Psoas muscle (tissue), 8 donors: ENCODE data around the gene CFDP1. TPM values are rescaled to one million over a fixed set of nuclear protein-coding genes. Genes with fewer than 3 reads are reported as not detected.
A peak's percentile ranks its signal among the peaks of the same experiment; 100 is the strongest.

Source experiments
- ATAC-seq, 4 donors: fragments of 200-7000 bp; cut with Tn5 transposase; one replicate each; pipeline ENCODE4 v1.9.1; 2020; ENCODE audit warnings: moderate library complexity in 3 of 4, mild to moderate bottlenecking in 2 of 4
- DNase-seq, 2 donors: peaks; one replicate each; pipeline ENCODE4 v3.0.0-alpha.2; 2020
- H3K27ac ChIP-seq: fragments of 200-600 bp; one replicate; pipeline ENCODE4 v1.8.0; 2022
- H3K27me3 ChIP-seq, 3 donors: fragments of 200-600 bp in 1 of 3; one replicate each; pipeline versions ENCODE4 v1.6.1 to v1.8.0; 2013 to 2022; ENCODE audit warnings: low read length in 2 of 3, mild to moderate bottlenecking in 2 of 3, moderate library complexity in 1 of 3; ENCODE audit not compliant: insufficient read depth in 3 of 3
- H3K36me3 ChIP-seq, 2 donors: fragments of 200-600 bp in 1 of 2; one replicate each; pipeline versions ENCODE4 v1.6.1 to v1.8.0; 2013 to 2022; ENCODE audit warnings: low read depth in 1 of 2, mild to moderate bottlenecking in 1 of 2, moderate library complexity in 1 of 2; ENCODE audit not compliant: insufficient read depth in 1 of 2
- H3K4me1 ChIP-seq: fragments of 200-600 bp; one replicate; pipeline ENCODE4 v1.8.0; 2022
- H3K4me3 ChIP-seq: fragments of 200-600 bp; one replicate; pipeline ENCODE4 v1.8.0; 2022; ENCODE audit warnings: mild to moderate bottlenecking
- H3K9me3 ChIP-seq: fragments of 200-600 bp; one replicate; pipeline ENCODE4 v1.8.0; 2022
- CTCF ChIP-seq: fragments of 200-600 bp; IDR thresholded peaks from one replicate; pipeline ENCODE4 v1.8.0; 2022; ENCODE audit warnings: antibody characterized with exemption
- WGBS, 3 donors: extraction: QIAGEN DNeasy Blood & Tissue Kit; methylation state at CpG; one replicate each; pipeline versions ENCODE4 v1.1.6 to v1.1.7; 2013; 5-methylcytosine and 5-hydroxymethylcytosine counted together
- intact Hi-C, 2 donors: fragments of 100-400 bp; cut with DNase I; formaldehyde crosslinking; loops; one replicate each; pipeline versions ENCODE4 v1.11.0 to v1.14.2; 2022
- polyA plus RNA-seq, 3 donors: library from polyadenylated mRNA; stranded (reverse); fragments of 200-250 nt; gene quantifications; one replicate each; pipeline ENCODE4 v1.2.3, GENCODE V29; 2013
- total RNA-seq, 4 donors: library from RNA; stranded (reverse); fragmentation: NEBNext Ultra II Directional in 2 of 4; extraction: Animal tissue kit (Norgen Biotek cat#: 25700) in 2 of 4; gene quantifications; one replicate each; pipeline versions ENCODE4 v1.2.1 to v1.2.4, GENCODE V29; 2021 to 2023
- donor health status: healthy with polysubstance abuse.
- donor health status: DM: no; HTN: no; CAD: no; lungs with moderate emphysema.
- donor health status: Bipolar disorder and iron deficiency.
- donor health status: healthy.
- donor health status: DM: yes; HTN: yes; CAD: no.
- donor health status: DM: no; HTN: no; CAD: no.
- donor health status: DM: no; HTN: no; CAD: no.
- donor health status: DM: yes; HTN: yes; CAD: no.

The CFDP1 gene
- total and polyA plus RNA-seq, 7 donors = 16.6 to 78.2 (median 21.9) TPM

DNA sequence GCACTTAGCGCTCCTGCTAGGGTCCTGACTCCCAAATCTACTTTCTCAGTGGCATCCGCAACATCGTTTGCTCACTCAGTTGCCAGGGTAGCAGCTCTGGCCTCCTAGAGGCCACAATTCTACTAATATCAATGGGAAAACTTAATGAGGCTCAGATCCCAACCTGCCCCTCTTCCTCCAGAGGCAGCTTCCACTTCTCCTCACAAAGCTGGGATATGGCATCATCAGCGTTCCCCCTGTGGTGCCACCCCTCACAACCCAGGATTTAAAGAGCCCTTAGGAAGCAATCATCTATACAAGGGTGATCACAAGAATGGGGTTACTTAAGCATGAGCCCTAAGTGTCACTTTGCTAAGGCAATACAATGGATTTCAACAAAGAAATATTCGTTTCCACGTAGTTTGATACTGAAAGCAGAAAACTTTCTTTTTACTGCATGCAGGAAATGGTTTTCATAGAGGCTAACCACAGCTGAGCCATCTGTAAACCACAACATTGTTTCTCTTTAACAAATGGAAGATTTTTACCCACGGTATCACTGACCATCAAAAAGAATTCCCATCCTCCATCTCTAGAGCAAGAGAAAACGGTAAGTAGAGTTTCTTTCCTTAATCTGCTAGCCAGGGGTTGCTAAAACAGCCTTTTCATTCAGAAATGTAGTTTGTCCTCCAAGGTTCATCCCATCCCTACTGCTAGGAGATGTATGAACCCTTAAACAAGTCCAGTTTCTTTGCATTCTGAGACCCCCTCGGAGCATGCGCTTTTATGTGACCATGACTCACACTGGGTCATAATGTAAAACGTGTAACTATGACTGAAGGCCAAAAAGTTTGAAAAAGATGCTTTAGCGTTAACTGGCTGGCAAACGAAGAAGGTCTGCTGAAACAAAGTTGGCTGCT, 113.5 kb downstream of the CFDP1 start:
- Histone ChIP-seq H3K9me3 (no peaks in the 10 kb centered on the region), H3K27ac (no peak overlapping the region), H3K36me3 (no peaks in the 10 kb centered on the region), H3K4me3 (no peak overlapping the region), H3K4me1 (no peaks in the 10 kb centered on the region), H3K27me3 (no peaks in the 10 kb centered on the region)
- DNase-seq = no peak
- intact Hi-C loops = loop anchor here (5.0 to 10.0 kb wide), 2 partner anchors 55 to 87 kb away; no protein-coding TSS in a partner anchor
- no peak for TF ChIP-seq CTCF
- WGBS, 3 donors = 76 to 78% (median 78%) methylated on average over 13 of the region's 13 CpGs
- ATAC-seq = no peak

- Histone ChIP-seq H3K4me1 (no peaks in the 10 kb centered on the region), H3K27ac (no peak overlapping the region), H3K9me3 (no peaks in the 10 kb centered on the region), H3K36me3 (no peaks in the 10 kb centered on the region), H3K27me3 (no peaks in the 10 kb centered on the region), H3K4me3 (no peak overlapping the region)
- no peak for TF ChIP-seq CTCF
- ATAC-seq = no peak
- intact Hi-C loops = loop anchor here (5.0 to 10.0 kb wide), 2 partner anchors 56 to 86 kb away; no protein-coding TSS in a partner anchor
- 95 to 99% (median 98%) methylated on average over 3 of the region's 3 CpGs for WGBS, 3 donors
- no peak for DNase-seq
These were observed 114.6 kb downstream of the CFDP1 start for GRCh38 chr16:75318737-75319136.

DNA sequence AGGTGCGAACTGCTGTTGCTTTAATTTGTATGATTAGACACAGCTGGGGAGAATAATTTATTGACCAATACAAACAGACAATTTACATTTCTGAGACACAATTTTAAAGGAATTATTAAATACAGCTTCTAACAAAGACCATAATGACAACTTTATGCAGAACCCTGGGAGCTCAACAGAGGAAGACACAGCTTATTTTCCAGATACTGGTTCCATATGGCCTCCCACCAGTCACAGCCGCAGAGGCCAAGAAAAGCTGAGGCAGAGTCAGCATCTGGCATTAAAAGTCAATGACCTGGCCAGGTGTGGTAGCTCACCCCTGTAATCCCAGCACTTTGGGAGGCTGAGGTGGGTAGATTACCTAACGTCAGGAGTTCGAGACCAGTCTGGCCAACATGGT, 115.8 kb downstream of the CFDP1 start:
- H3K27me3 ChIP-seq = no peaks in the 10 kb centered on the region
- no peak for TF ChIP-seq CTCF
- no peak for DNase-seq
- H3K4me1 ChIP-seq = no peaks in the 10 kb centered on the region
- intact Hi-C loops = loop anchor here (5.0 to 10.0 kb wide), 2 partner anchors 57 to 85 kb away; no protein-coding TSS in a partner anchor
- no peaks in the 10 kb centered on the region for H3K9me3 ChIP-seq
- WGBS, 3 donors = 82 to 88% (median 85%) methylated on average over 4 of the region's 4 CpGs
- no peak overlapping the region for H3K27ac ChIP-seq
- no peaks in the 10 kb centered on the region for H3K36me3 ChIP-seq
- no peak for ATAC-seq
- H3K4me3 ChIP-seq = no peak overlapping the region

GRCh38 chr16:75317101-75317522, 116.2 kb downstream of the CFDP1 start:
- DNase-seq (no peak), ATAC-seq (peak in 1 of 4 donors; percentile 44)
- intact Hi-C loops = loop anchor here (5.0 to 10.0 kb wide), 2 partner anchors 58 to 85 kb away; no protein-coding TSS in a partner anchor
- WGBS, 3 donors = 77 to 83% (median 80%) methylated on average over 7 of the region's 7 CpGs
- Histone ChIP-seq H3K4me1 (no peaks in the 10 kb centered on the region), H3K9me3 (no peaks in the 10 kb centered on the region), H3K36me3 (no peaks in the 10 kb centered on the region), H3K4me3 (no peak overlapping the region), H3K27me3 (no peaks in the 10 kb centered on the region), H3K27ac (no peak overlapping the region)
- no peak for TF ChIP-seq CTCF
